Measurements from ENCODE around the gene SLC22A7. TPM values are rescaled to one million over a fixed set of nuclear protein-coding genes. Genes with fewer than 3 reads are reported as not detected.

The SLC22A7 gene
- total RNA-seq, 1 experiment from 2014 or later, result not detected

GRCh38 chr6:43269273-43270007 lies 28.6 kb upstream of the SLC22A7 start:
- DNase-seq, result no peak

GRCh38 chr6:43271103-43271815 lies 26.8 kb upstream of the SLC22A7 start:
- Histone ChIP-seq H3K4me1 (replicated peaks; ENCODE audit: insufficient read depth) (no peaks in the 10 kb centered on the region), H2AFZ (no peak overlapping the region), H3K9me3 (ENCODE audit: insufficient read depth, low read depth) (no peaks in the 10 kb centered on the region), H3F3A (ENCODE audit: insufficient read depth, low read depth) (no peaks in the 10 kb centered on the region), H3K27ac (no peak overlapping the region), H3K4me2 (no peak overlapping the region), H4K20me1 (ENCODE audit: insufficient read depth) (no peaks in the 10 kb centered on the region), H3K27me3 (ENCODE audit: insufficient read depth, low read depth) (no peaks in the 10 kb centered on the region), H3K79me2 (ENCODE audit: low read depth) (no peaks in the 10 kb centered on the region), H3K36me3 (ENCODE audit: low read depth) (no peaks in the 10 kb centered on the region), H3K4me3 (no peak overlapping the region), H3K9me2 (ENCODE audit: insufficient read depth) (no peaks in the 10 kb centered on the region)
- no peak for DNase-seq
- ChIA-PET CTCF (no interaction called here), POLR2A (ENCODE audit: unreplicated experiment) (interaction anchor here (0.5 kb wide), 1 partner anchor 98 kb away, joined by 6 read pairs; the partner anchor contains the start of gene ZNF318)
- intact Hi-C loops (cut with micrococcal nuclease; ENCODE audit: unreplicated experiment), result no loop called here
- TF ChIP-seq EZH2 (IDR thresholded peaks at IDR 0.05; ENCODE audit: low read depth) (no peak), CTCF (conservative IDR thresholded peaks at IDR 0.05) (no peak)
- BruUV-seq (replicated peaks), result no TSS peak

More at GRCh38 chr6:43269273-43270007, 28.6 kb upstream of the SLC22A7 start:
- TF ChIP-seq CTCF (conservative IDR thresholded peaks at IDR 0.05) (no peak), EZH2 (IDR thresholded peaks at IDR 0.05; ENCODE audit: low read depth) (no peak)
- H3F3A ChIP-seq (ENCODE audit: insufficient read depth, low read depth), result no peaks in the 10 kb centered on the region
- H3K9me3 ChIP-seq (ENCODE audit: insufficient read depth, low read depth), result no peaks in the 10 kb centered on the region
- ChIA-PET CTCF (no interaction called here), POLR2A (ENCODE audit: unreplicated experiment) (no interaction called here)
- H4K20me1 ChIP-seq (ENCODE audit: insufficient read depth), result no peaks in the 10 kb centered on the region
- no peaks in the 10 kb centered on the region for H3K27me3 ChIP-seq (ENCODE audit: insufficient read depth, low read depth)
- intact Hi-C loops (cut with micrococcal nuclease; ENCODE audit: unreplicated experiment), result no loop called here
- H3K4me3 ChIP-seq, result no peak overlapping the region
- H3K27ac ChIP-seq, result no peak overlapping the region
- BruUV-seq (replicated peaks), result no TSS peak
- H3K4me2 ChIP-seq, result no peak overlapping the region
- H2AFZ ChIP-seq, result no peak overlapping the region
- H3K9me2 ChIP-seq (ENCODE audit: insufficient read depth), result no peaks in the 10 kb centered on the region
- H3K4me1 ChIP-seq (replicated peaks; ENCODE audit: insufficient read depth), result no peaks in the 10 kb centered on the region
- no peaks in the 10 kb centered on the region for H3K36me3 ChIP-seq (ENCODE audit: low read depth)
- H3K79me2 ChIP-seq (ENCODE audit: low read depth), result no peaks in the 10 kb centered on the region

GRCh38 chr6:43271944-43272343 lies 26.1 kb upstream of the SLC22A7 start:
- no peak overlapping the region for H3K4me3 ChIP-seq
- no peaks in the 10 kb centered on the region for H3K79me2 ChIP-seq (ENCODE audit: low read depth)
- intact Hi-C loops (cut with micrococcal nuclease; ENCODE audit: unreplicated experiment), result no loop called here
- no TSS peak for BruUV-seq (replicated peaks)
- no peaks in the 10 kb centered on the region for H3K27me3 ChIP-seq (ENCODE audit: insufficient read depth, low read depth)
- POLR2A ChIA-PET (ENCODE audit: unreplicated experiment), result no interaction called here
- no peaks in the 10 kb centered on the region for H4K20me1 ChIP-seq (ENCODE audit: insufficient read depth)
- H3K4me1 ChIP-seq (replicated peaks; ENCODE audit: insufficient read depth), result no peaks in the 10 kb centered on the region
- no peak for DNase-seq
- H3K9me3 ChIP-seq (ENCODE audit: insufficient read depth, low read depth), result no peaks in the 10 kb centered on the region
- CTCF ChIA-PET, result no interaction called here
- no peak overlapping the region for H2AFZ ChIP-seq
- no peaks in the 10 kb centered on the region for H3K9me2 ChIP-seq (ENCODE audit: insufficient read depth)
- H3K27ac ChIP-seq, result no peak overlapping the region
- no peaks in the 10 kb centered on the region for H3K36me3 ChIP-seq (ENCODE audit: low read depth)
- H3K4me2 ChIP-seq, result no peak overlapping the region
- no peak for TF ChIP-seq EZH2 (IDR thresholded peaks at IDR 0.05; ENCODE audit: low read depth)
- no peak for TF ChIP-seq CTCF (conservative IDR thresholded peaks at IDR 0.05)
- H3F3A ChIP-seq (ENCODE audit: insufficient read depth, low read depth), result no peaks in the 10 kb centered on the region

Measured in PC-9 (cell line).